OCI-LY3 (cell line): Measurements from ENCODE around the gene HKDC1.

ENCODE experiments used
- CTCF ChIP-seq: fragments of 200-600, 300-600 bp; sonication (generic); IDR thresholded peaks from 2 replicates; pipeline ENCODE4 v1.5.1; 2014; ENCODE audit warnings: antibody characterized with exemption, low read length, low read depth
- EZH2phosphoT487 ChIP-seq: fragments of 200-600 bp; shearing (Covaris generic); IDR thresholded peaks from 2 replicates; pipeline ENCODE4 v1.6.1; 2018; ENCODE audit warnings: antibody characterized with exemption, mixed run types, low read depth

- TF ChIP-seq CTCF (no peak), EZH2phosphoT487 (no peak)
Measured at GRCh38 chr10:69307434-69307833, 87.3 kb downstream of the HKDC1 start.
